Skeletal muscle cell (primary cell): ENCODE results near the gene GDPGP1.

Source experiments
- DNase-seq: peaks from one replicate; pipeline ENCODE4 v3.0.0-alpha.2; 2010; ENCODE audit warnings: low read depth
- H3K4me3 ChIP-seq: 2 replicates; pipeline ENCODE4 v1.5.1; 2011; ENCODE audit warnings: low read depth, mild to moderate bottlenecking, control low read depth, low read length, moderate library complexity

GDPGP1 gene

GRCh38 chr15:90202929-90203328, 31.1 kb upstream of the GDPGP1 start:
- no peak overlapping the region for H3K4me3 ChIP-seq

GRCh38 chr15:90203473-90203872, 30.5 kb upstream of the GDPGP1 start:
- H3K4me3 ChIP-seq: no peak overlapping the region
- no peak for DNase-seq

More at GRCh38 chr15:90202929-90203328, 31.1 kb upstream of the GDPGP1 start:
- no peak for DNase-seq

- DNase-seq: no peak
- no peak overlapping the region for H3K4me3 ChIP-seq
These were observed 30.1 kb upstream of the GDPGP1 start for GRCh38 chr15:90203922-90204321.

GRCh38 chr15:90205050-90205848, 28.8 kb upstream of the GDPGP1 start:
- no peak for DNase-seq

GRCh38 chr15:90205886-90206285, 28.1 kb upstream of the GDPGP1 start:
- H3K4me3 ChIP-seq: no peak overlapping the region
- no peak for DNase-seq

More at GRCh38 chr15:90205050-90205848, 28.8 kb upstream of the GDPGP1 start:
- no peak overlapping the region for H3K4me3 ChIP-seq

- H3K4me3 ChIP-seq: no peak overlapping the region
- no peak for DNase-seq
These were observed 26.8 kb upstream of the GDPGP1 start for GRCh38 chr15:90207252-90207651.

- no peak for DNase-seq
- H3K4me3 ChIP-seq: no peak overlapping the region
These were observed 25.7 kb upstream of the GDPGP1 start for GRCh38 chr15:90208356-90208755.

GRCh38 chr15:90209591-90209990, 24.4 kb upstream of the GDPGP1 start:
- DNase-seq: no peak
- H3K4me3 ChIP-seq: no peak overlapping the region

GRCh38 chr15:90210593-90210992, 23.4 kb upstream of the GDPGP1 start:
- H3K4me3 ChIP-seq: no peak overlapping the region
- DNase-seq: no peak

- DNase-seq: no peak
- no peak overlapping the region for H3K4me3 ChIP-seq
These were observed 23.0 kb upstream of the GDPGP1 start for GRCh38 chr15:90211009-90211408.

- no peak for DNase-seq
- no peak overlapping the region for H3K4me3 ChIP-seq
These were observed 22.4 kb upstream of the GDPGP1 start for GRCh38 chr15:90211440-90212143.

GRCh38 chr15:90212221-90213098, 21.5 kb upstream of the GDPGP1 start:
- DNase-seq: no peak

GRCh38 chr15:90213122-90213817, 20.7 kb upstream of the GDPGP1 start:
- H3K4me3 ChIP-seq: no peak overlapping the region
- DNase-seq: no peak

More at GRCh38 chr15:90212221-90213098, 21.5 kb upstream of the GDPGP1 start:
- no peak overlapping the region for H3K4me3 ChIP-seq

- DNase-seq: no peak
- no peak overlapping the region for H3K4me3 ChIP-seq
These were observed 20.2 kb upstream of the GDPGP1 start for GRCh38 chr15:90213818-90214204.

- no peak overlapping the region for H3K4me3 ChIP-seq
- DNase-seq: no peak
These were observed 19.3 kb upstream of the GDPGP1 start for GRCh38 chr15:90214553-90215196.

- DNase-seq: no peak
- H3K4me3 ChIP-seq: no peak overlapping the region
These were observed 16.2 kb upstream of the GDPGP1 start for GRCh38 chr15:90217671-90218394.

GRCh38 chr15:90219421-90220141, 14.4 kb upstream of the GDPGP1 start:
- no peak for DNase-seq
- no peak overlapping the region for H3K4me3 ChIP-seq
